GM18909 (cell line): ENCODE results near the gene S100PBP.
A peak's percentile ranks its signal among the peaks of the same experiment; 100 is the strongest.
"Not testable (repeated sequence)": the region's sequence is repeated elsewhere in the genome, so short reads cannot be mapped to it uniquely, and the experiment has no call there.

Experiments used
- ATAC-seq: cut with Tn5 transposase; IDR thresholded peaks from one replicate; pipeline ENCODE4 v1.9.1; 2021; ENCODE audit warnings: mild to moderate bottlenecking; ENCODE audit not compliant: unreplicated experiment, poor library complexity

S100PBP gene

GRCh38 chr1:32783851-32784250, 33.6 kb upstream of the S100PBP start:
- ATAC-seq, result no peak

- no peak for ATAC-seq
These were observed 32.6 kb upstream of the S100PBP start for GRCh38 chr1:32784817-32785216.

GRCh38 chr1:32786856-32787255, 30.6 kb upstream of the S100PBP start:
- no peak for ATAC-seq

DNA sequence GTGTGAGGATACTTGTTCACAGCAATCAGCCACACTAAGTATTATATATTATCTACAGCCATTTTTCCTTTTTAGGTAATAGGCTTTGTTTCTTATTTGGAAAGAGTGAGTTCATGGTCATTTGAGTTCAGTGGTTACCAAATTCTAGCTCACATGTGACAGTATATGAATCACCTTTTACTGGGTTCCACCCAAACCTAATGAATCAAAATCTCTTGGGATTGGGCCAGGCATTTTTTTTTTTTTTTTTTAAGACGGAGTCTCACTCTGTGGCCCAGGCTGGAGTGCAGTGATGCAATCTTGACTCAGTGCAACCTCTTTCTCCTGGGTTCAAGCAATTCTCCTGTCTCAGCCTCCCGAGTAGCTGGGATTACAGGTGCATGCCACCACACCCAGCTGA, 28.1 kb upstream of the S100PBP start:
- ATAC-seq, result not testable (repeated sequence)

- no peak for ATAC-seq
These were observed 25.6 kb upstream of the S100PBP start for GRCh38 chr1:32791881-32792280.

- not testable (repeated sequence) for ATAC-seq
These were observed 21.7 kb upstream of the S100PBP start for GRCh38 chr1:32795763-32796162.

DNA sequence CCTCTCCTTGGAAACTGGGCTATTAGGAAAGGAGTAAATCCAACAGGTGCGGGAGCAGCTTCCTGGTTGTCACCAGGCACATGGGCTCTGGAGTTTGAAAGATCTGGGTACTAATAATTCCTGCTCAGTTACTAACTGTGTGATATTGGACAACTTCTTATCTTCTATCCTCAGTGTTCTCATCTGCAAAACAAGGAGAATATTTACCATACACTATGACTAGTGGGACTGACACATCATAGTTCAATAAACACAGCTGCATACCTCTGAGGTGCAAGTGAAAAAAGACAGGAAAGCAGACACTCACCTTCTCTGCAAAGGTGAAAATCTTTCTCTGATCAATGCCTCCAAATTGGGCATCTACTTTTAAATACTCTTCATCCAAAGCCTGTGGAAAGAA, 20.0 kb upstream of the S100PBP start:
- no peak for ATAC-seq

DNA sequence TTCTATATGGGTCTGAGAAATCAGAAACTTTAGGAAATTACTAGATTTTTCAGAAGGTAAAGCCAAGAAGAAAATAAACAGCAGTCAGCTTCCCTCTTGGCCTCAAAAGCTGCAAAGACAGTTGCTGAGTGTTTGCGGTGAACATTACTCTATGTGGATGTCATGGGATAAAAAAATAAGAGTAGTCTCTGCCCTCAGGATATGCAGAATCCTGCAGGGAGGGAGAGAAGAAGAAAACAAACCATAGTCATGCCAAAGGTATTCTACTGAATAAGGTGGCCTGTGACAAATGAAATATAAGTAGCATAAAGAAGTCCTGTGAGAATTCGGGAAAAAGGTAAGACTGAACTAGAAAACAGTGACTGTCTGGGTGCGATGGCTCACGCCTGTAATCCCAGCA, 19.3 kb upstream of the S100PBP start:
- ATAC-seq, result no peak

DNA sequence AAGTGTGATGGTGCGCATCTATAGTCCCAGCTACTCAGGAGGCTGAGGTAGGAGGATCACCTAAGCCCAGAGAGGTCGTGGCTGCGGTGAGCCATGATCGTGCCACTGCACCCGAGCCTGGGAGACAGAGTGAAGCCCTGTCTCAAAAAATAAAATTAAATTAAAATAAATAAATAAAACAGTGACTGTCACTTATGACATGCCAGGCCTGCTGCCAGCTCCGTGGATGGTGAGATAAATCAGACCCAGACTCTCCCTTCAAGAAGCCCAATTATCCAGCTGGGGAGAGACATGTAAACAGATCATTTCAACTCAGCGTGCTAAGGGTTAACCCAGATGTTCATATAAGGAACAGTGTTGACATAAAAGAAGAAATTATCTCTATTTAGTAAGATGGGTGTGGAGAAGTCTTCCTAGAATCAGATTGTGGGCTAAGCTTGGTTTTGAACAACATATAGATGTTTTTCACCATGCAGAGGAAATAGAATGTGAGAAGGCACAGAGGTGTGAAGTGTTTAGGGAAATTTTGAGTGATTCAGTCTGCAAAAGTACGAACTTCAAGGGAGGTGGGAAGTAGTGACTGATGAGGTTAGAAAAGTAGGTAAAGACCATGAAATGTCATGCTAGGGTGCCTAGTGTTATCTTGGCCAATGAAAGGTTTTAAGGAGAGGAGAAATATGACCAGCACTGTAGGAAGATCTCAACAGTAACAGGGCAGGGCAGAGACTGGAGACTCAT, 18.6 kb upstream of the S100PBP start:
- no peak for ATAC-seq

DNA sequence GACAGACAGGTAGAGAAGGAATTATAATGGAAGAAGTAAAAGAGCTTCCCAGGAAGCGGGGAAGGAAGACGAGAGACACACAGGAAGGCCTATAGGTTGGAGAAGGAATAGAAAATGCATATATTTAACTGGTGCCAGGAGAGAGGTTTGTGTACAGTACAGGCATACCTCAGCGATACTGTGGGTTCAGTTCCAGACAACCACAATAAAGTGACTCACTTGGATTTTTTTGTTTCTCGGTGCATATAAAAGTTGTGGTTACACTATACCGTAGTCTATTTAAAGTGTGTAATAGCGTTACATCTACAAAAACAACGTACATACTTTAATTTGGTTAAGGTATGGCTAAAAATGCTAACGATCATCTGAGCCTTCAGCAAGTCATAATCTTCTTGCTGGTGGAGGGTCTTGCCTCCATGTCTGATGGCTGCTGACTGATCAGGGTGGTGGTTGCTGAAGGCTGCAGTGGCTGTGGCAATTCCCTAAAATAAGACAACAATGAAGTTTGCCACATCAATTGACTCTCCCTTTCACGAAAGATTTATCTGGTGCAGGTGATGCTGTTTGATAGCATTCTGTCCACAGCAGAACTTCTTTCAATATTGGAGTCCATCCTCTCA, 16.2 kb upstream of the S100PBP start:
- no peak for ATAC-seq

- ATAC-seq, result not testable (repeated sequence)
These were observed 13.0 kb upstream of the S100PBP start for GRCh38 chr1:32804460-32804859.

DNA sequence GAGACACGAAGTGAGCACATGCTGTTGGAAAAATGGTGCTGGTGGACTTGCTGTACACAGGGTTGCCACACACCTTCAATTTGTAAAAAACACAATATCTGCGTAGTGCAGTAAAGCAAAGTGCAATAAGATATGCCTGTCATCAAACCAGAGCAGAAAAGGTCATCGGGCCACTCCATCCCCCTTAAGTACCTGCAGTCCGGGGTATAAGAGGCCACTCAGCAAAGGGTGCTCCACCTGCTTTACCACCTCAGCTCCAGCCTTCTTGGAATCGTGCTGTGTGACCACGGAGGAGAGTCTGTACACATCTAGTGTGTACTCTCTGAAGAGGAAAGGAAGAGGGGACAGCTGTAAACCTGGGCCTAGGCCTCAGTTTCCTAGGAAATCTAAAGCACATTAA, 11.2 kb upstream of the S100PBP start:
- ATAC-seq, result no peak

DNA sequence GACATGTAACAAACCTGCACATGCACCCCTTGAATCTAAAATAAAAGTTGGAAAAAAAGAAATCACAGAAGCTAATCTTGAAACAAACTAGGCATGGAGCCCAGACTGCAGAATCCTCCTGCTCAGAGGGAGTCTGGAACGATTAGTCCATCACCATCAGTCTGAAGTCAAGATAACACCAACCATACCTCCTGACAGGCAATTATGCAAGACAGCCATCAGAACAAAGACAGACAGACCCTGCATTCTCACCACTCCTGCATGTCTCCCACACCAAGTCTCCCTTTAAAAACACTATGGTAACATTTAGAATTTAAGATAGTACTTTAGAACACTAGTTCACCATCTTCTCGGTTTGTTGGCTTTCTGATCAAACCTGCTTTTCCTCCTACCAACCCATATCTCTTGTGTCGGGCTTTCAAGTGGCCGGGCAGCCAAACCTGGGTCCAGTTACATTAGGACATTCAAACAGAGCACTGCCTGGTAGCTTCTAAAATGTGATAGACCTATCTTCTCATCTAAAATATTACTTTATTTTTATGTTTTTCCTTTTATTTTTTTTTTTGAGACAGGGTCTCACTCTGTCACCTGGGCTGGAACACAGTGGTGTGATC, 10.4 kb upstream of the S100PBP start:
- no peak for ATAC-seq

DNA sequence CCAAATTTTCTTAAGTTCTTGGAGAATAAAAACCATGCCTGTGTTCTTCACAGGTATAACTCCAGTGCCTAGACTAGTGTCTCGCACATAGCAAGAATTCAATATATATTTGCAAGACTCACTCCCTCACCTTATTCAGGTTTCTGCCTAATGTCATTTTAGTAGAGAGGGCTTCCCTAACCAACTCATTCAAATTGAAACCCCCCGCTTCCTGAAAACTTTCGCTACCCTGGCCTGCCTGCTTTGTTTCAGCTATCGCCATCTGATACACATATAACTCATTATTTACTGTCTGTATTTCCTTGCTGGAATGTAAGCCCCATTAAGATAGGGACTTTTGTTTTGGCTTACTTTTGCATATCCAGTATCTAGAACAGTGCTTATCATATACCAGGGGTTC, 8.9 kb upstream of the S100PBP start:
- no peak for ATAC-seq

DNA sequence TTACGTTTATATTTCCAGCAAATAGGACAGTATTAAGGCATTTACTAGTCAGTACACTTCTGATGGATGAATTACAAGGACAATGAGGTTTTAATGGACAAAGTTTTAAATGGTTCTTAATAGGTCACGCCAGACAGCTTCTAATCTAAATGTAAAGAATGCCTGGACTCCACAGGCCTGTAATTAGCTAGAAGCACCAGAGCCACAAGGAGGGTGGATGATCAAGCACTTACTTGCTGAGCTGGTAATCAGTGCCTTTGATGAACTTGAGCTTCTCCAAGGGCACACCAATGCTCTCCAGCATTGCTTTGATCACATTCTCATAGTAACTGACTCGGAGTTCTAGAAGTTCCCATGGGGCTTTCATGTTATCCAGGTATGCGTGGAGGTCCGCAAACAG, 7.1 kb upstream of the S100PBP start:
- ATAC-seq, result no peak

- no peak for ATAC-seq
These were observed 6.2 kb upstream of the S100PBP start for GRCh38 chr1:32811265-32811664.

DNA sequence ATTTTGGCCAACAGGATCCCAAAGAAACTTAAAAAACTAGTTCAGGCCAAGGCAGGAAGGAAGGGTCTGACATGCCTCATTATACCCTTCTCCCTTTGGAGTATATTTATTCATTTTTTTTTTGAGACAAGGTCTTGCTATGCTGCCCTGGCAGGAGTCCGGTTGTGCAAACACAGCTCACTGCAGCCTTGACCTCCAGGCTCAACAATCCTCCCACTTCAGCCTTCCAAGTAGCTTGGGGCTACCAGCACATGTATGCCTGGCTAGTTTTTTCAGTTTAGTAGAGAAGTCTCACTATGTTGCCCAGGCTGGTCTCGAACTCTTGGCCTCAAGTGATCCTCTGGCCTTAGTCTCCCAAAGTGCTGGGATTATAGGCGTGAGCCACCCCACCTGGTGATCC, 5.5 kb upstream of the S100PBP start:
- ATAC-seq, result no peak

DNA sequence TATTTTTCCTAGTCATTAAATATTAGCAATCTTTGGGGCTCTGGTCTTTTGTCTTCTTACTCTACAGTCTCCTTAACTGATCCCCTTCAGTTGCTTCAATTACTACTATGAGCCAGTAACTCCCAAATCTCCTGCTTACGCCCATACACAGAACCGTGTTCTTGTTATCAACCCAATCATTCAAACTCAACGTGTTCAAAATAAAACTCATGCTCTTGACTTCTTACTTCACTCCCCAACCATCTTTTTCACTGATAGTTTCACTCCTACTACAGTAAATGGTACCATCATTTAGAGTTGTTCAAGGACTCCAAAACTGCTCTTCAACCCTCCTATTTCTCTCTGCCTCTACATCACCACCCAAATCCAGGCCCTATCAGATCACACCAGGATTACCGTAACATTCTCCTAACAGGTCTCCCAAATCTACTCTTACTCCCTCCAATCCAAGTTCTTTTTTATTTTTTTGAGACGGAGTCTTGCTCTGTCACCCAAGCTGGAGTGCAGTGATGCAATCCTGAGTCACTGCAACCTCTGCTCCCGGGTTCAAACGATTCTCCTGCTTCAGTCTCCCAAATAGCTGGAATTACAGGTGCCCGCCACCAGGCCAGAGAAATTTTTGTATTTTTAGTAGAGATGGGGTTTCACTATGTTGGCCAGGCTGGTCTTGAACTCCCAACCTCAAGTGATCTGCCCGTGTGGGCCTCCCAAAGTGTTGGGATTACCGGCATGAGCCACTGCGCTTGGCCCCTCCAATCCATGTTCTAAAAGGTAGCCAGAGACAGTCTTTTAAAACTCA, 3.3 kb upstream of the S100PBP start:
- ATAC-seq, result no peak

DNA sequence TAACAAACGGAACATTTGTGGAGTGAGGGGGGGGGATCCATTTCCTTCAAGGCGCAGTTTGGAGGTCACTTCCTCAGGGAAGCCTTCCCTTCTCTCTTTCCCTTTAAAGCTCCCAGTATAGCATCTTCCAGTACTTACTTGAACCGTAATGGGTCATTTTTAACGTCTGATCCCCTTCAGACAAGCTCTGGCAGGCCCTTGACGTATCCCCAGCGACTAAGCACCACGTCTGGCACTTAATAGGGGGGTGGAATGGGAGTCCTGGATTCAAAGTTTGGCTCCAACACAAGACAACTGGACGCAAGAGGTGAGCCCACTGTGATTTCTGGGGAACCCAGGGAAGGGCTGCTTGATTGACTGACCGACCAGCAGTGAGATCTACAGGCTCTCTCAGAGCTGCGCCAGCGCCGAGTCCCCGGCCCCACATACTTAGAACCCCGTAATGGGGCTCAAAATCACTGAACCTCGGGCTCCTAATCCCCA, 736 bp upstream of the S100PBP start:
- peak; percentile 19 for ATAC-seq

GRCh38 chr1:32817815-32818786, 648 bp downstream of the S100PBP start:
- ATAC-seq, result peak; percentile 3
